H1 (cell line): ENCODE data around the gene TNN. TPM values are rescaled to one million over a fixed set of nuclear protein-coding genes. Genes with fewer than 3 reads are reported as not detected.
A peak's percentile ranks its signal among the peaks of the same experiment; 100 is the strongest.

ENCODE experiments used
- CTCF ChIA-PET: fragments of 300-600 bp; sonication (Branson Sonifier 250); formaldehyde crosslinking; loops from one replicate; lab custom pipeline; 2021; ENCODE audit not compliant: partially characterized antibody; lab: Charles Lee
- POLR2A ChIA-PET: fragments of 300-600 bp; sonication (Branson Sonifier 250); formaldehyde crosslinking; loops from one replicate; lab custom pipeline; 2021; ENCODE audit warnings: inconsistent platforms; ENCODE audit not compliant: partially characterized antibody; lab: Charles Lee
- DNase-seq, 2 experiments: peaks; one replicate each; pipeline versions ENCODE4 v3.0.0 to v3.0.0-alpha.2; 2010 to 2022; ENCODE audit warnings: low spot score in 2 of 2, low read depth in 1 of 2, mixed read lengths in 1 of 2
- FAIRE-seq: peaks from 2 replicates; lab custom pipeline; 2011; peaks lifted over from hg19 to GRCh38; lab: Jason Lieb, UNC
- H2AFZ ChIP-seq: 2 replicates; pipeline ENCODE4 v1.8.1; 2012; ENCODE audit warnings: low read length, inconsistent platforms
- H2AK5ac ChIP-seq: 2 replicates; pipeline ENCODE4 v1.6.1; 2013; ENCODE audit warnings: low read depth, low read length
- H2BK120ac ChIP-seq: replicated peaks from 2 replicates; pipeline ENCODE3; 2013; ENCODE audit warnings: low read depth, low read length, inconsistent platforms
- H2BK12ac ChIP-seq: 2 replicates; pipeline ENCODE4 v1.6.1; 2013; ENCODE audit warnings: low read depth, low read length
- H2BK15ac ChIP-seq: 2 replicates; pipeline ENCODE4 v1.6.1; 2013; ENCODE audit warnings: low read length
- H2BK20ac ChIP-seq: 2 replicates; pipeline ENCODE4 v1.6.1; 2013; ENCODE audit warnings: low read length
- H2BK5ac ChIP-seq: 2 replicates; pipeline ENCODE4 v1.6.1; 2013; ENCODE audit warnings: low read depth, low read length
- H3K14ac ChIP-seq: 2 replicates; pipeline ENCODE4 v1.6.1; 2013; ENCODE audit warnings: inconsistent platforms; ENCODE audit not compliant: insufficient read length
- H3K18ac ChIP-seq: 2 replicates; pipeline ENCODE4 v1.6.1; 2013; ENCODE audit warnings: low read length; ENCODE audit errors: extremely low read depth
- H3K23ac ChIP-seq: 2 replicates; pipeline ENCODE4 v1.6.1; 2013; ENCODE audit warnings: inconsistent platforms; ENCODE audit not compliant: insufficient read length
- H3K23me2 ChIP-seq: 2 replicates; pipeline ENCODE4 v1.6.1; 2013; ENCODE audit warnings: low read depth, low read length
- H3K27ac ChIP-seq: 2 replicates; pipeline ENCODE4 v1.6.1; 2011; ENCODE audit warnings: low read depth, low read length, inconsistent platforms
- H3K27me3 ChIP-seq, 4 experiments: replicated peaks in 1 of 4; 1 replicate in 1 of 4; 2 replicates in 3 of 4; pipeline versions ENCODE4 v1.6.1 to v1.8.1; 2011 to 2013; ENCODE audit warnings: low read length in 3 of 4, mild to moderate bottlenecking in 3 of 4, inconsistent platforms in 2 of 4, mixed read lengths in 2 of 4, moderate library complexity in 1 of 4; ENCODE audit not compliant: control insufficient read depth in 3 of 4, insufficient read depth in 3 of 4; ENCODE audit errors: extremely low read depth in 1 of 4
- H3K36me3 ChIP-seq, 4 experiments: 2 replicates each; pipeline versions ENCODE4 v1.6.1 to v1.8.1; 2011 to 2013; ENCODE audit warnings: mild to moderate bottlenecking in 4 of 4, low read length in 3 of 4, moderate library complexity in 2 of 4, control low read depth in 1 of 4, inconsistent platforms in 1 of 4; ENCODE audit not compliant: insufficient read depth in 4 of 4, control insufficient read depth in 2 of 4
- H3K4ac ChIP-seq: replicated peaks from 2 replicates; pipeline ENCODE3; 2013; ENCODE audit warnings: low read length, low read depth, mixed read lengths, inconsistent platforms; ENCODE audit not compliant: insufficient read length
- H3K4me1 ChIP-seq, 4 experiments: replicated peaks in 1 of 4; 1 replicate in 1 of 4; 2 replicates in 3 of 4; pipeline versions ENCODE4 v1.6.1 to v1.8.1; 2011 to 2013; ENCODE audit warnings: low read length in 3 of 4, inconsistent platforms in 2 of 4, mixed read lengths in 1 of 4; ENCODE audit not compliant: insufficient read depth in 4 of 4, control insufficient read depth in 3 of 4
- H3K4me2 ChIP-seq, 2 experiments: 2 replicates each; pipeline versions ENCODE4 v1.6.1 to v1.8.1; 2011 to 2013; ENCODE audit warnings: low read depth in 2 of 2, low read length in 2 of 2, control low read depth in 1 of 2, inconsistent platforms in 1 of 2, mild to moderate bottlenecking in 1 of 2; ENCODE audit not compliant: insufficient read depth in 1 of 2
- H3K4me3 ChIP-seq, 4 experiments: fragments of 200-600, 300-600 bp in 1 of 4; sonication (generic), shearing (Covaris generic), sonication (Bioruptor Twin) in 1 of 4; 2 replicates each; pipeline versions ENCODE4 v1.5.1 to v1.8.1; 2011 to 2016; ENCODE audit warnings: low read length in 4 of 4, low read depth in 3 of 4, control low read depth in 2 of 4, inconsistent platforms in 2 of 4, mild to moderate bottlenecking in 2 of 4, mixed read lengths in 1 of 4, moderate library complexity in 1 of 4; ENCODE audit not compliant: insufficient read depth in 2 of 4; ENCODE audit errors: extremely low read depth in 1 of 4
- H3K56ac ChIP-seq: replicated peaks from 2 replicates; pipeline ENCODE3; 2013; ENCODE audit warnings: low read depth, mild to moderate bottlenecking, mixed read lengths, low read length, inconsistent platforms; ENCODE audit not compliant: insufficient read length
- H3K79me1 ChIP-seq: 2 replicates; pipeline ENCODE4 v1.6.1; 2013; ENCODE audit warnings: low read depth, low read length, control low read depth
- H3K79me2 ChIP-seq, 2 experiments: 2 replicates each; pipeline versions ENCODE4 v1.6.1 to v1.8.1; 2012 to 2013; ENCODE audit warnings: low read length in 2 of 2, mild to moderate bottlenecking in 2 of 2, inconsistent platforms in 1 of 2; ENCODE audit not compliant: insufficient read depth in 2 of 2, control insufficient read depth in 1 of 2
- H3K9ac ChIP-seq, 4 experiments: replicated peaks in 1 of 4; 1 replicate in 1 of 4; 2 replicates in 3 of 4; pipeline versions ENCODE4 v1.6.1 to v1.8.1; 2011 to 2013; ENCODE audit warnings: low read depth in 3 of 4, low read length in 3 of 4, control low read depth in 2 of 4, mild to moderate bottlenecking in 2 of 4, moderate library complexity in 2 of 4, inconsistent platforms in 1 of 4; ENCODE audit errors: extremely low read depth in 1 of 4
- H3K9me3 ChIP-seq, 2 experiments: 2 replicates each; pipeline versions ENCODE4 v1.6.1 to v1.8.1; 2012 to 2013; ENCODE audit warnings: mild to moderate bottlenecking in 2 of 2, moderate library complexity in 2 of 2, control low read depth in 1 of 2, inconsistent platforms in 1 of 2, low read depth in 1 of 2, low read length in 1 of 2, mixed read lengths in 1 of 2; ENCODE audit not compliant: insufficient read depth in 2 of 2
- H4K20me1 ChIP-seq, 2 experiments: replicated peaks in 1 of 2; 2 replicates each; pipeline versions ENCODE3 to v1.8.1; 2011 to 2013; ENCODE audit warnings: inconsistent platforms in 2 of 2, low read length in 2 of 2, mild to moderate bottlenecking in 1 of 2; ENCODE audit not compliant: insufficient read depth in 2 of 2, control insufficient read depth in 1 of 2
- H4K5ac ChIP-seq: 2 replicates; pipeline ENCODE4 v1.6.1; 2013; ENCODE audit warnings: low read length, low read depth, mixed read lengths, inconsistent platforms; ENCODE audit not compliant: insufficient read length
- H4K8ac ChIP-seq: 2 replicates; pipeline ENCODE4 v1.8.0; 2013; ENCODE audit warnings: mild to moderate bottlenecking, moderate library complexity, low read length, inconsistent platforms; ENCODE audit not compliant: insufficient read depth; ENCODE audit errors: extremely low read depth
- H4K91ac ChIP-seq: replicated peaks from 2 replicates; pipeline ENCODE3; 2013; ENCODE audit warnings: low read length, mixed read lengths, inconsistent platforms; ENCODE audit not compliant: insufficient read length
- GTF2F1 ChIP-seq: IDR thresholded peaks from 2 replicates; pipeline ENCODE4 v1.6.1; 2012; ENCODE audit warnings: low read depth, low read length, improper control_type of control experiment, borderline replicate concordance
- TEAD4 ChIP-seq: IDR thresholded peaks from 2 replicates; pipeline ENCODE4 v1.6.1; 2012; ENCODE audit warnings: low read depth, low read length, inconsistent platforms, mixed read lengths
- WGBS, 2 experiments: shearing (Covaris generic) in 1 of 2; methylation state at CpG; one replicate each; pipeline versions ENCODE4 v1.1.6 to v1.1.7; 2013 to 2015; ENCODE audit warnings: low lambda C conversion rate in 2 of 2, mixed read lengths in 2 of 2, inconsistent platforms in 1 of 2, low coverage in 1 of 2, missing lambda C conversion rate in 1 of 2; ENCODE audit not compliant: insufficient replicate concordance in 2 of 2, insufficient coverage in 1 of 2, insufficient read length in 1 of 2; ENCODE audit errors: extremely low coverage in 1 of 2, missing lambda C conversion rate in 1 of 2; 5-methylcytosine and 5-hydroxymethylcytosine counted together
- polyA plus RNA-seq, 7 experiments: library from polyadenylated mRNA; depleted of rRNA in 3 of 7; stranded (reverse) in 5 of 7; unstranded in 2 of 7; fragments of >200 nt in 5 of 7; fragments of 200-250 nt in 2 of 7; gene quantifications; 1 replicate in 5 of 7; 2 replicates in 1 of 7; 4 replicates in 1 of 7; pipeline versions ENCODE4 v1.2.1 to v1.2.3, GENCODE V29; 2011 to 2013; ENCODE audit warnings: missing spikeins in 2 of 7, mixed read lengths in 2 of 7
- total RNA-seq: library from RNA; stranded (reverse); fragmentation: NEBNext Ultra II Directional; extraction: Animal tissue kit (Norgen Biotek cat#: 25700); gene quantifications from 2 replicates; pipeline ENCODE4 v1.2.1, GENCODE V29; 2021

The TNN gene
- total and polyA plus RNA-seq, 2 of the 8 experiments (the other 6 are each of a cell fraction or from before 2014, with no cell fraction given) = 0.21 to 0.30 TPM

DNA sequence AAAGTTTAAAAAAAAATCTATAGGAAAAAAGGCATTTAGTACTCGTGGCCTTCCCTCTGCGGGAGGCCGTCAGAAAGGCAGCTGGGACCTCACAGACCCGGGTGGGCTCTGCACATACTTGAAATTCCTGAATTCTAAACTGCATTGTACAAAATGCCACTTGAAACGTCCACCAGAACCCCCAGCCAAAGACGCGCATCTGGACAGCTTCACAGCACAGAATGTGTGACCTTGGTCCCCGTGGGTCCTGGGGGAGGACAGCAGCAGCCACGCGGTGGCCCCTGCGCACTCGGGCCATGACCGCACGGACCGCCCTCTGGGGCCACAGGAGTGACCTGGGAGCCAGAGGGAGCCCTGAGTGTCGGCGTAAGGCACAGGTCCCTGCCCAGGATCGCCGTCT is 23.8 kb upstream of the TNN start:
- H3K14ac ChIP-seq = no peak overlapping the region
- H2BK12ac ChIP-seq = no peak overlapping the region
- no peaks in the 10 kb centered on the region for H4K20me1 ChIP-seq
- H4K8ac ChIP-seq = peak overlapping the region; percentile 85; the same call in 1 of the 2 replicates
- H3K56ac ChIP-seq = no peak overlapping the region
- 0 out of 2 replicates have a peak overlapping the region, but pooled peaks have one; percentile 88 for H2BK15ac ChIP-seq
- H3K27ac ChIP-seq = no peak overlapping the region
- peak overlapping the region; percentile 32; the same call in 1 of the 2 replicates for H3K18ac ChIP-seq
- no peak overlapping the region for H2AK5ac ChIP-seq
- H4K5ac ChIP-seq = no peak overlapping the region
- CTCF ChIA-PET = interaction anchor here (0.7 to 1.3 kb wide), 2 partner anchors 8 to 433 kb away, joined by 3 read pairs; no protein-coding TSS in a partner anchor
- H3K4me3 ChIP-seq = no peak overlapping the region
- peak overlapping the region; percentile 64 for H2AFZ ChIP-seq
- POLR2A ChIA-PET = interaction anchor here (0.7 kb wide), 1 partner anchor 68 kb away, joined by 3 read pairs; no protein-coding TSS in a partner anchor
- H2BK20ac ChIP-seq = peak overlapping the region; percentile 18; the same call in 1 of the 2 replicates
- H3K79me1 ChIP-seq = no peaks in the 10 kb centered on the region
- FAIRE-seq (no peak), DNase-seq (no peak)
- H2BK120ac ChIP-seq = no peak overlapping the region
- TF ChIP-seq TEAD4 (peak; percentile 87), GTF2F1 (no peak)
- H3K9ac ChIP-seq = no peak overlapping the region
- H3K79me2 ChIP-seq = no peaks in the 10 kb centered on the region
- no peaks in the 10 kb centered on the region for H3K27me3 ChIP-seq
- no peaks in the 10 kb centered on the region for H3K23me2 ChIP-seq
- H3K23ac ChIP-seq = no peak overlapping the region
- H4K91ac ChIP-seq = no peak overlapping the region
- H3K4me2 ChIP-seq = no peak overlapping the region
- no peaks in the 10 kb centered on the region for H3K36me3 ChIP-seq
- WGBS, 2 experiments = 88% methylated on average over 18 of the region's 19 CpGs; no CpG with 5 or more reads in 1 of the 2 experiments
- H3K4ac ChIP-seq = no peak overlapping the region
- H3K9me3 ChIP-seq = no peaks in the 10 kb centered on the region; a peak in 1 of 4 replicates
- H3K4me1 ChIP-seq = peaks cover 0 to 5% (median 2%) of the 10 kb centered on the region in 4 experiments; a peak in 1 of 7 replicates
- H2BK5ac ChIP-seq = no peak overlapping the region
